Fibroblast of the aortic adventitia (primary cell): Measurements from ENCODE around the gene ELF4. TPM values are rescaled to one million over a fixed set of nuclear protein-coding genes. Genes with fewer than 3 reads are reported as not detected.
A peak's percentile ranks its signal among the peaks of the same experiment; 100 is the strongest.

Source experiments
- DNase-seq: peaks from one replicate; pipeline ENCODE4 v3.0.0-alpha.2; 2010; ENCODE audit warnings: low read depth
- H3K4me3 ChIP-seq: 2 replicates; pipeline ENCODE4 v1.5.1; 2011; ENCODE audit warnings: low read depth, mild to moderate bottlenecking, control low read depth, low read length, moderate library complexity
- CTCF ChIP-seq: IDR thresholded peaks from 2 replicates; pipeline ENCODE4 v1.5.1; 2011; ENCODE audit warnings: mild to moderate bottlenecking, low read length, control low read depth, inconsistent platforms; ENCODE audit not compliant: insufficient read depth
- total RNA-seq: library from RNA; depleted of rRNA; stranded (reverse); fragments of >200 nt; gene quantifications from 2 replicates; pipeline ENCODE4 v1.2.3, GENCODE V29; 2012; ENCODE audit warnings: low replicate concordance

The ELF4 gene
- total RNA-seq, 1 donor, result 16.6 TPM

GRCh38 chrX:130139474-130140201 is 29.3 kb upstream of the ELF4 start:
- DNase-seq, result no peak
- TF ChIP-seq CTCF, result no peak
- no peak overlapping the region for H3K4me3 ChIP-seq

- no peak for TF ChIP-seq CTCF
- no peak for DNase-seq
- H3K4me3 ChIP-seq, result no peak overlapping the region
Observed at GRCh38 chrX:130136961-130137360, 26.7 kb upstream of the ELF4 start.

GRCh38 chrX:130136496-130136895 is 26.2 kb upstream of the ELF4 start:
- TF ChIP-seq CTCF, result no peak
- no peak for DNase-seq
- no peak overlapping the region for H3K4me3 ChIP-seq

GRCh38 chrX:130130990-130131389 is 20.7 kb upstream of the ELF4 start:
- DNase-seq, result no peak
- no peak overlapping the region for H3K4me3 ChIP-seq
- no peak for TF ChIP-seq CTCF

- no peak for TF ChIP-seq CTCF
- DNase-seq, result peak; percentile 96
- H3K4me3 ChIP-seq, result no peak overlapping the region
Observed at GRCh38 chrX:130125091-130125874, 15.0 kb upstream of the ELF4 start.

- TF ChIP-seq CTCF, result no peak
- H3K4me3 ChIP-seq, result no peak overlapping the region
- no peak for DNase-seq
Observed at GRCh38 chrX:130124577-130124976, 14.3 kb upstream of the ELF4 start.

- no peak overlapping the region for H3K4me3 ChIP-seq
- no peak for TF ChIP-seq CTCF
- DNase-seq, result no peak
Observed at GRCh38 chrX:130121505-130121800, 11.2 kb upstream of the ELF4 start.
